ENCODE data around the gene VASH2. TPM values are rescaled to one million over a fixed set of nuclear protein-coding genes. Genes with fewer than 3 reads are reported as not detected.

Gene VASH2
- total and polyA plus RNA-seq, 10 donors, result 0.33 to 2.6 (median 0.95) TPM

GRCh38 chr1:212918824-212919223, 31.5 kb upstream of the VASH2 start:
- 62 to 90% (median 85%) methylated on average over 2 of the region's 2 CpGs for WGBS, 5 donors
- no peaks in the 10 kb centered on the region for H3K9me3 ChIP-seq
- intact Hi-C loops (cut with DNase I; ENCODE audit: low total_unique reads), result no loop called here
- peaks cover 0 to 8% (median 5%) of the 10 kb centered on the region in 6 donors for H3K4me1 ChIP-seq
- no peak overlapping the region for H3K27ac ChIP-seq
- H3K27me3 ChIP-seq (replicated peaks in 1 of 7), result peaks cover 0 to 20% (median 0%) of the 10 kb centered on the region in 7 donors
- TF ChIP-seq POLR2A (IDR thresholded peaks at IDR 0.05), result no peak
- no peak for TF ChIP-seq CTCF (IDR thresholded peaks at IDR 0.05 in 8 of 11, conservative IDR thresholded peaks at IDR 0.05 in 3 of 11)
- TF ChIP-seq POLR2AphosphoS5 (IDR thresholded peaks at IDR 0.05), result no peak
- DNase-seq, result no peak
- H3K36me3 ChIP-seq, result no peaks in the 10 kb centered on the region
- no peak overlapping the region for H3K4me3 ChIP-seq

GRCh38 chr1:212920246-212920645, 30.1 kb upstream of the VASH2 start:
- no peak overlapping the region for H3K4me3 ChIP-seq
- H3K27me3 ChIP-seq (replicated peaks in 1 of 7), result peaks cover 0 to 20% (median 0%) of the 10 kb centered on the region in 7 donors
- H3K36me3 ChIP-seq, result no peaks in the 10 kb centered on the region
- no peaks in the 10 kb centered on the region for H3K9me3 ChIP-seq
- peaks cover 0 to 8% (median 5%) of the 10 kb centered on the region in 6 donors for H3K4me1 ChIP-seq
- WGBS, 5 donors, result 69 to 83% (median 73%) methylated on average over 7 of the region's 7 CpGs
- intact Hi-C loops (cut with DNase I; ENCODE audit: low total_unique reads), result no loop called here
- no peak for DNase-seq
- TF ChIP-seq POLR2A (IDR thresholded peaks at IDR 0.05) (no peak), CTCF (IDR thresholded peaks at IDR 0.05 in 8 of 11, conservative IDR thresholded peaks at IDR 0.05 in 3 of 11) (no peak), POLR2AphosphoS5 (IDR thresholded peaks at IDR 0.05) (no peak)
- H3K27ac ChIP-seq, result no peak overlapping the region

DNA sequence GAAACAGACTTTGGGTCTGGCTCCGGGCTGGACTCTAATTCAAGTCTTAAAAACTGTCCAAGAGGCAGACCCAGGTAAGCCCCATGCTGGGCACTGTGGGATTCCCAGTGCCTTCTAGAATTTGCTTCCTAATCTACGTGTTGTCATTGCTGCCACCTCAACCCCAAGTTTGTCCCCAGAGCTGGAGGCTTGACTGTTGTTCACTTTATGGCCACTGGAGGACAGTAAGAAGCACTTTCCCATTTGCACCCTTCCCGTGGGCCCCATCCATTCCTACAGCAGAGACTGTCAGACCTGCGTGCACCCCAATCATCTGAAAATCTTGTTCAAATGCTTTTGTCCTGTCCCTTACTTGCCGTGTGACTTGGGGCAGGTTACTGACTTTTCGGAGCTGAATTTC, 29.4 kb upstream of the VASH2 start:
- intact Hi-C loops (cut with DNase I; ENCODE audit: low total_unique reads), result no loop called here
- Histone ChIP-seq H3K36me3 (no peaks in the 10 kb centered on the region), H3K9me3 (no peaks in the 10 kb centered on the region), H3K27ac (no peak overlapping the region), H3K4me1 (peaks cover 0 to 8% (median 5%) of the 10 kb centered on the region in 6 donors), H3K27me3 (replicated peaks in 1 of 7) (peaks cover 0 to 20% (median 0%) of the 10 kb centered on the region in 7 donors), H3K4me3 (no peak overlapping the region)
- no peak for DNase-seq
- 68 to 88% (median 74%) methylated on average over 6 of the region's 6 CpGs for WGBS, 5 donors
- TF ChIP-seq POLR2AphosphoS5 (IDR thresholded peaks at IDR 0.05) (no peak), CTCF (IDR thresholded peaks at IDR 0.05 in 8 of 11, conservative IDR thresholded peaks at IDR 0.05 in 3 of 11) (peak in 2 of 11 experiments; percentile 15)

DNA sequence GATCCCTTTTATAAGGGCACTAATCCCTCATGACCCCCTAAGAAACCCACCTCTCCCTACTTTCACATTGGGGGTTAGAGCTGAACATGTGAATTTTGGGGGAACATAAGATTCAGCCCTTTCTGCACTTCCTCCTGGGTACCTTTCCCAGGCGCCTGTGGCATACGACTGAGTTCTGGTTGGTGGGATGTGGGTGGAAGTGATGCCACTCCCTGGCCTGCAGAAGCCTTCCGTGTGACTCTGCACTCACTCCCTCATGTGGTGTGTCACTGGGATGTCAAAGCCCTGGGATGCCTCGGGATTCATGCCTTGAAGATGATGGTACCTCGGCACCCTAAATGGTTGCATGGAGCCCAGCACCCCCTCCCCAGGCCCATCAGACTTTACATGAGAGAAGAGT, 28.3 kb upstream of the VASH2 start:
- intact Hi-C loops (cut with DNase I; ENCODE audit: low total_unique reads), result no loop called here
- no peaks in the 10 kb centered on the region for H3K4me1 ChIP-seq

More for the DNA sequence above, 28.3 kb upstream of the VASH2 start:
- H3K27me3 ChIP-seq (replicated peaks in 1 of 7), result peaks cover 0 to 12% (median 0%) of the 10 kb centered on the region in 7 donors
- no peak overlapping the region for H3K4me3 ChIP-seq
- no peak for TF ChIP-seq POLR2A (IDR thresholded peaks at IDR 0.05)
- TF ChIP-seq CTCF (IDR thresholded peaks at IDR 0.05 in 8 of 11, conservative IDR thresholded peaks at IDR 0.05 in 3 of 11), result no peak
- no peak for TF ChIP-seq POLR2AphosphoS5 (IDR thresholded peaks at IDR 0.05)
- no peaks in the 10 kb centered on the region for H3K9me3 ChIP-seq
- no peak for DNase-seq
- H3K36me3 ChIP-seq, result no peaks in the 10 kb centered on the region
- 63 to 88% (median 74%) methylated on average over 5 of the region's 5 CpGs for WGBS, 5 donors
- no peak overlapping the region for H3K27ac ChIP-seq

All from spleen (tissue), 11 donors.